Measurements from ENCODE around the gene DPY19L1.
"Not testable (repeated sequence)": the region's sequence is repeated elsewhere in the genome, so short reads cannot be mapped to it uniquely, and the experiment has no call there.

DPY19L1 gene

DNA sequence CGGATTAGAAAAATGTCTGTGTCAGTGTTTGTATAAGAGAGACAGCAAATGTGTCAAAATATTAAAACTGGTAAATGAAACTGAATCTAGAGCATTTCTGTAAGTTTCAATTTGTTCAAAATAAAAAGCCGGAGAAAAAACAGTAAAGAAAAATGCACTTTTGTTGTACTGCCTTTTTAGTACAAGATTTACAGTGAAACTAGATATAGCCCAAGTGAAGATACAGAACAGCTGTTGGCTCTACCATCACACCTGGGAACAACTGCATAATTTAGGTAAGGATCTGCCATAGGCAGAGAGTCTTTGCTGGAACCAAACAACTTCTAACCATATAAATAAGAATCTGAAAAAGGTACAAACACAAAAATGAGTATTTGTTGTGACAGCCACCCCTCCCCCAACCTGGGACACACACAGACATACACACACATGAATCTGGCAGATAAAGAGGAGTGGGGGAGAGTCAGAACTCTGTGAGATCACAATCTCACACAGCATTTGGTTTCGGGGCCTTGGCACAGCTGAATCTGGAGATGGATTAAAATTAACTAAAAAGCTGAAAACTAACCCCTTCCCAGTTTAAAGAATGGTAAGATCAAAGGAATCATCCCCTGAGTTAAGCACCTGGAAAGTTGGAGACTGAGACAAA lies 54.8 kb downstream of the DPY19L1 start:
- H3K9me3 Mint-ChIP-seq: no peaks in the 10 kb centered on the region
- no peak overlapping the region for H3K4me3 Mint-ChIP-seq
- no peaks in the 10 kb centered on the region for H3K36me3 Mint-ChIP-seq
- H3K27ac Mint-ChIP-seq: no peak overlapping the region
- H3K4me1 Mint-ChIP-seq: peaks cover 4% of the 10 kb centered on the region
- no peak for ATAC-seq
- no peak for DNase-seq (ENCODE audit: low spot score in 2 of 2)

GRCh38 chr7:34979124-34979523 lies 58.2 kb downstream of the DPY19L1 start:
- not testable (repeated sequence) for H3K9me3 Mint-ChIP-seq; H3K36me3 Mint-ChIP-seq; H3K4me1 Mint-ChIP-seq; DNase-seq (ENCODE audit: low spot score in 2 of 2); H3K4me3 Mint-ChIP-seq; H3K27ac Mint-ChIP-seq
- ATAC-seq: peak; percentile 80

DNA sequence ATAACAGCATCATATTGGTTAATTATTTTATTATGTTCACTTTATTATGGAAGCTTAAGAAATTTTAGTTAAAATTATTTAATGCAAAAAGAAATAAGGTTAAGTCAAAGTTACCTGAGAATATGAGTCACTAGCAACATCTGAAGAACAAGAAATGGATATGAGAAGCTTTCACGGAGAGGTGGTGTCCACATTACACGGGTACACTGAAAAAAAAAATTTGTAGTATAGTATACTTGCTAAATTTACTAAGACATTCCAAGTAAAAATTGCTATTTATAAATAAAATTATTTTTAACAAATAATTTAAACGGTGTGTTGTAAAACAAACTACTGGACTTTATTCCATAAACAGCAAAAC lies 63.9 kb downstream of the DPY19L1 start:
- DNase-seq (ENCODE audit: low spot score in 2 of 2): no peak
- Mint-ChIP-seq H3K4me1 (peaks cover 4% of the 10 kb centered on the region), H3K9me3 (no peaks in the 10 kb centered on the region), H3K36me3 (peaks cover 19% of the 10 kb centered on the region), H3K4me3 (no peak overlapping the region), H3K27ac (no peak overlapping the region)
- no peak for ATAC-seq

- H3K36me3 Mint-ChIP-seq: peaks cover 22% of the 10 kb centered on the region
- H3K4me1 Mint-ChIP-seq; H3K27ac Mint-ChIP-seq; DNase-seq (ENCODE audit: low spot score in 2 of 2); H3K4me3 Mint-ChIP-seq; H3K9me3 Mint-ChIP-seq: not testable (repeated sequence)
- peak; percentile 65 for ATAC-seq
Observed at GRCh38 chr7:34972739-34973399, 64.4 kb downstream of the DPY19L1 start.

DNA sequence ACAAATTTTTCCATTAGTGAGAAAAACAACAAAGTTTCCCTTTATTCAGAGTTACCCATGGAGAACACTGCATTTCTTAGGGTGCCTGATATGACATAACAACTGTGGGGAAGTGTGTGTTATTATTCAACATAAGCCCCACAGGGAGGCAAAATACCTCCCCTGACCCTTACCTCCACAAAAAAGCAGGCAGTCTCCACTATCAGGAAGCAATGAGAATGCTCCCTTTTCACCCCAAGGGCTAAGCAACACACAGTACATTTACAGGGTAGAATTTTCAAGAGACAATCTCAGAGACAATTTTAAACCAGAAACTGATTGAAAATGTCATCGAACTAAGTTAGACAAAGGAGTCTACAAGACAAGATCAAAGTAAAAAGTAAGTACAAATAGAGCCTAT lies 69.5 kb downstream of the DPY19L1 start:
- not testable (repeated sequence) for H3K4me1 Mint-ChIP-seq; H3K9me3 Mint-ChIP-seq; H3K27ac Mint-ChIP-seq; ATAC-seq; H3K4me3 Mint-ChIP-seq; DNase-seq (ENCODE audit: low spot score in 2 of 2)
- H3K36me3 Mint-ChIP-seq: peaks cover 31% of the 10 kb centered on the region

GRCh38 chr7:34966504-34966903 lies 70.8 kb downstream of the DPY19L1 start:
- H3K27ac Mint-ChIP-seq, H3K9me3 Mint-ChIP-seq, ATAC-seq: not testable (repeated sequence)

GRCh38 chr7:34958021-34958420 lies 79.3 kb downstream of the DPY19L1 start:
- no peak for DNase-seq (ENCODE audit: low spot score in 2 of 2)
- no peaks in the 10 kb centered on the region for H3K9me3 Mint-ChIP-seq
- no peak overlapping the region for H3K27ac Mint-ChIP-seq
- H3K4me1 Mint-ChIP-seq: no peaks in the 10 kb centered on the region
- H3K36me3 Mint-ChIP-seq: peaks cover 10% of the 10 kb centered on the region
- no peak overlapping the region for H3K4me3 Mint-ChIP-seq
- no peak for ATAC-seq

More at GRCh38 chr7:34966504-34966903, 70.8 kb downstream of the DPY19L1 start:
- not testable (repeated sequence) for DNase-seq (ENCODE audit: low spot score in 2 of 2); H3K4me3 Mint-ChIP-seq; H3K4me1 Mint-ChIP-seq
- peaks cover 31% of the 10 kb centered on the region for H3K36me3 Mint-ChIP-seq

GRCh38 chr7:34952822-34953221 lies 84.5 kb downstream of the DPY19L1 start:
- no peak for ATAC-seq
- no peak overlapping the region for H3K27ac Mint-ChIP-seq
- no peak overlapping the region for H3K4me3 Mint-ChIP-seq
- H3K36me3 Mint-ChIP-seq: peaks cover 20% of the 10 kb centered on the region
- DNase-seq (ENCODE audit: low spot score in 2 of 2): no peak
- H3K4me1 Mint-ChIP-seq: no peaks in the 10 kb centered on the region
- H3K9me3 Mint-ChIP-seq: no peaks in the 10 kb centered on the region

DNA sequence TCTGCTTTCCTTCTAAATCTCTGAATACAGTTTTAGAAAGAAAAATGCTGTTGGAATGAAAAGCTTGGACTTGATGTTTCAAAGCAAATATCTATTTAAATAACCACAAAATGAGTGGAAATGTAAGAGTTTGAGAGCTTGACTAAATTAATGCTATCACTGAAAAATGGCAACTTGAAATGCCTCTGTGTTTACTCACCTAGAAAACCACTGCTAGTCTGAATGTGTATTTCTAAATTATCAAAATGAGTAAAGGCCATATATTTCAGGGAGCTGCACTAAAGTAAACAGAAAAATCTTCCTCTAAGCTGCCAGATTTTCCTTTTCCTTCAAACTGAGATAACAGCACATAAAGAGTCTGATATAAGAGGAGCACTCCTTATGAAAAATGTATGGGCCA lies 87.9 kb downstream of the DPY19L1 start:
- ATAC-seq (no peak), DNase-seq (ENCODE audit: low spot score in 2 of 2) (no peak)
- Mint-ChIP-seq H3K4me3 (no peak overlapping the region), H3K27ac (no peak overlapping the region), H3K4me1 (no peaks in the 10 kb centered on the region), H3K36me3 (peaks cover 15% of the 10 kb centered on the region), H3K9me3 (no peaks in the 10 kb centered on the region)

- not testable (repeated sequence) for H3K27ac Mint-ChIP-seq; H3K9me3 Mint-ChIP-seq; DNase-seq (ENCODE audit: low spot score in 2 of 2); ATAC-seq; H3K4me1 Mint-ChIP-seq; H3K4me3 Mint-ChIP-seq
- H3K36me3 Mint-ChIP-seq: peaks cover 17% of the 10 kb centered on the region
Observed at GRCh38 chr7:34947427-34947826, 89.9 kb downstream of the DPY19L1 start.

- Mint-ChIP-seq H3K27ac (no peak overlapping the region), H3K9me3 (no peaks in the 10 kb centered on the region), H3K4me1 (no peaks in the 10 kb centered on the region), H3K36me3 (peaks cover 17% of the 10 kb centered on the region), H3K4me3 (no peak overlapping the region)
- no peak for ATAC-seq
- no peak for DNase-seq (ENCODE audit: low spot score in 2 of 2)
Observed at GRCh38 chr7:34946486-34946885, 90.8 kb downstream of the DPY19L1 start.

DNA sequence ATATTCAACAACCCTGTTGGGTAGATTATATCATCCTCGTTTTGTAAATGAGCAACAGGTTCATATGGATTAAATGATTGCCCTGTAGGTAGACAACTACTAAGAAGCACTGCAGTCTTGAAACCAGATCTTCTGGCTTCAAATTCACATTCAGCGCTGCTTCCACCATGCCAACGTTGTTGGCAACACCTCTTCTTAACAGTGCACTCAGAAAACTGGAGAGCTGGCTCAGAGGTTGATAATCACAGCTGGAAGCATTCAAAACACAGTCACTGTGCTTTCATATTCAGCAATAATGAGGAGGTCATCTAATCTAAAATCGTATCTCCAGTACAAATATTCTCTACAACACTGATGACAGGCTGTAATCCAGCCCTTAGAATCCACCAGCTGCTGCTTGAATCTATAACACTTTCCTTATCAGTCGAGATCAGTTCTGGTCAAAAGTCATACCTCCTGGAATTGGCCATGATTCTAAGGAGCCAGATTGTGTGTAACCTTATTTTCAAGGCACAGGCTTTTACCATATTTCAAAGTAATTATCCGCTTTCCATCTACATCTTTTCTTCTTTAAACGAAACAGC lies 91.3 kb downstream of the DPY19L1 start:
- not testable (repeated sequence) for DNase-seq (ENCODE audit: low spot score in 2 of 2); H3K9me3 Mint-ChIP-seq; ATAC-seq; H3K4me3 Mint-ChIP-seq; H3K27ac Mint-ChIP-seq; H3K4me1 Mint-ChIP-seq
- peaks cover 17% of the 10 kb centered on the region for H3K36me3 Mint-ChIP-seq

DNA sequence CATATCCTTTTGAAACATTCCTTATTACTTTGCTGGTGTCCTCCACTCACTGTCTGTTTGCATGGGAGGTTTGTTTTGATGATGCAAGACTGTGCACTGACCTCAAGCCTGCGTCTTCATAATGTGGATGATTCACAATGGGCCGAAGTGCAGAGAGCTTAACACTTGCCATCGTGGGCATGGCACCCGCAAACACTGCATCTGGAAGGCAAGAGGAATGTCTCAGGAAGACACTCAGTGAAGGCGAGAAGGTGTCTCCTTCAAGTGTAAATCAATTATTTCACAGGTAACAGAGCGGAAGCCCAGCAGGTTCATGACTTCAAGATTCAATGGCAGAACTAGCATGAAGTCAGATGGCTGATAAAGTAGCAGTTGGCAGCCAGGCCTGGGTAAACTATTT lies 98.1 kb downstream of the DPY19L1 start:
- Mint-ChIP-seq H3K4me1 (no peaks in the 10 kb centered on the region), H3K4me3 (no peak overlapping the region), H3K27ac (no peak overlapping the region), H3K36me3 (peaks cover 25% of the 10 kb centered on the region), H3K9me3 (no peaks in the 10 kb centered on the region)
- ATAC-seq: no peak
- DNase-seq (ENCODE audit: low spot score in 2 of 2): no peak

GRCh38 chr7:34935735-34936165 lies 101.5 kb downstream of the DPY19L1 start:
- not testable (repeated sequence) for H3K4me3 Mint-ChIP-seq

DNA sequence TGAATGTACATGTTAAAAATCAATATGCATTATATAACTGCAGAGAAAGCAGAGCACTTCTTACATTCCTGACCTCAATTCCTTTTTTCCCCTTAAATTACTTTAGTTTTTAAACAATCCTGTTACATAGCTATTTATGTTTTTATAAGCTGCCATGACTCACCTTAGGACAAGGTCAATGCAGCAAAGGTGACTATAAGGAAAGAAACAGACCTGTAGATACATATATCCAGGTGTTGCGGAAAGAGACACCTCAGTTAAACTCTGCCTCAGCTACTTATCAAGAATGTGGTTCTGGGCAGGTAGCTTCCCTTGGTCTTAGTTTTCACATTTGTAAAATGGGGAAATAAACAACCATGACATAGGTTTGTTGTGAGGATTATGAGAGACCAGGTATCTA lies 105.5 kb downstream of the DPY19L1 start:
- no peak for DNase-seq (ENCODE audit: low spot score in 2 of 2)
- no peak overlapping the region for H3K4me3 Mint-ChIP-seq
- no peaks in the 10 kb centered on the region for H3K9me3 Mint-ChIP-seq
- no peaks in the 10 kb centered on the region for H3K4me1 Mint-ChIP-seq
- H3K36me3 Mint-ChIP-seq: peaks cover 7% of the 10 kb centered on the region
- H3K27ac Mint-ChIP-seq: no peak overlapping the region
- ATAC-seq: no peak

More at GRCh38 chr7:34935735-34936165, 101.5 kb downstream of the DPY19L1 start:
- not testable (repeated sequence) for H3K27ac Mint-ChIP-seq; DNase-seq (ENCODE audit: low spot score in 2 of 2); H3K4me1 Mint-ChIP-seq; H3K9me3 Mint-ChIP-seq
- ATAC-seq: peak; percentile 91
- H3K36me3 Mint-ChIP-seq: peaks cover 25% of the 10 kb centered on the region

DNA sequence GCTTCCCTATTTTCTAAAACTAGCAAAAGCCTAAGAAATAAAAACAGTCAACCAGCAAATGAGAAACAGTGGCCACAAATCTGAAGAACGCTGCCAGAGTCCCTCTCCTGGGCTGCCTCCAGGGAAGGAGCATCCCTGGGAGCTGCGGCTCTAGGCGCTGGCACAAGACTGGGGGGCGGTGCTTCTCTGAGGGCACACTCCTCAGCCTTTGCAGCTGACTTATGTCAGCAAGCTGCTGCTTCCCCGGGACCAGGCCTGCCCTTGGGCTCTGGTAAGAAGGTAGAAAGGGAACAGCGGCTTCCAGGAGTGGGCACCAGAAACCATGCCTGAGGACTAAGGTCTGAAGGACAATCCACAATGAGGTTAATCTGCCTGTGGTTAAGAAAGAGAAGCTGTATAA lies 107.5 kb downstream of the DPY19L1 start:
- H3K4me3 Mint-ChIP-seq; ATAC-seq; H3K27ac Mint-ChIP-seq; H3K36me3 Mint-ChIP-seq; H3K9me3 Mint-ChIP-seq; H3K4me1 Mint-ChIP-seq; DNase-seq (ENCODE audit: low spot score in 2 of 2): not testable (repeated sequence)

All from stimulated activated effector memory CD8-positive, alpha-beta T cell treated with anti-CD3 and anti-CD28 coated beads, Interleukin-12 subunit alpha, Interleukin-12 subunit beta, amount 100 ng/mL, for 72 hours (primary cell).